Calu3 (cell line): Measurements from ENCODE around the gene XG. TPM values are rescaled to one million over a fixed set of nuclear protein-coding genes. Genes with fewer than 3 reads are reported as not detected.
"Not testable (repeated sequence)": the region's sequence is repeated elsewhere in the genome, so short reads cannot be mapped to it uniquely, and the experiment has no call there.

Experiments used
- Bru-seq: library from RNA; stranded (reverse); fragments of 400-500 nt; gene quantifications from one replicate; lab custom pipeline; 2021; lab: Mats Ljungman, UMichigan
- BruChase-seq, 2 experiments: library from RNA; stranded (reverse); fragments of 400-500 nt; gene quantifications; one replicate each; lab custom pipeline; 2021; lab: Mats Ljungman, UMichigan
- BruUV-seq: library from RNA; stranded (reverse); fragments of 400-500 nt; replicated peaks from 2 replicates; lab custom pipeline; 2021; lab: Mats Ljungman, UMichigan
- CTCF ChIA-PET: fragments of 300-600 bp; sonication (Branson Sonifier 250); formaldehyde crosslinking; loops from one replicate; lab custom pipeline; 2022; ENCODE audit warnings: antibody characterized with exemption; lab: Charles Lee
- DNase-seq: peaks from one replicate; pipeline ENCODE4 v3.0.0; 2022
- H3K27ac Mint-ChIP-seq: one replicate; pipeline ENCODE4 v1.8.0; 2022; ENCODE audit warnings: mixed read lengths; ENCODE audit not compliant: unreplicated experiment
- H3K27me3 Mint-ChIP-seq: one replicate; pipeline ENCODE4 v1.8.0; 2022; ENCODE audit warnings: mixed read lengths; ENCODE audit not compliant: unreplicated experiment
- H3K36me3 Mint-ChIP-seq: one replicate; pipeline ENCODE4 v1.8.0; 2022; ENCODE audit warnings: mild to moderate bottlenecking, moderate library complexity, mixed read lengths; ENCODE audit not compliant: insufficient read depth, unreplicated experiment
- H3K4me1 Mint-ChIP-seq: one replicate; pipeline ENCODE4 v1.8.0; 2022; ENCODE audit warnings: mild to moderate bottlenecking, low read depth, mixed read lengths; ENCODE audit not compliant: unreplicated experiment
- H3K4me3 Mint-ChIP-seq: one replicate; pipeline ENCODE4 v1.8.0; 2022; ENCODE audit warnings: mild to moderate bottlenecking, low read depth, moderate library complexity, mixed read lengths; ENCODE audit not compliant: unreplicated experiment
- H3K9me3 Mint-ChIP-seq: one replicate; pipeline ENCODE4 v1.8.0; 2022; ENCODE audit warnings: low read depth, mixed read lengths; ENCODE audit not compliant: unreplicated experiment
- CTCF ChIP-seq: fragments of 200-600 bp; IDR thresholded peaks from one replicate; pipeline ENCODE4 v1.8.0; 2022; ENCODE audit warnings: antibody characterized with exemption; ENCODE audit not compliant: unreplicated experiment
- intact Hi-C: fragments of 100-400 bp; cut with micrococcal nuclease; formaldehyde crosslinking; loops from one replicate; pipeline ENCODE4 v1.10.0; 2022; ENCODE audit not compliant: unreplicated experiment
- long read RNA-seq: library from polyadenylated mRNA; stranded (forward); transcript quantifications from one replicate; pipeline ENCODE4 v2.0.0, GENCODE V29; 2022
- total RNA-seq: library from RNA; stranded (reverse); gene quantifications from 2 replicates; pipeline ENCODE4 v1.2.3, GENCODE V29; 2022

Gene XG, protein sequence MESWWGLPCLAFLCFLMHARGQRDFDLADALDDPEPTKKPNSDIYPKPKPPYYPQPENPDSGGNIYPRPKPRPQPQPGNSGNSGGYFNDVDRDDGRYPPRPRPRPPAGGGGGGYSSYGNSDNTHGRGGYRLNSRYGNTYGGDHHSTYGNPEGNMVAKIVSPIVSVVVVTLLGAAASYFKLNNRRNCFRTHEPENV
- total RNA-seq (not detected in 2 replicates), Bru-seq, nascent RNA (percentile 9 among the genes with signal in this experiment), BruChase-seq, experiment 1, labeled RNA remaining after a 6-hour chase (percentile 12 among the genes with signal in this experiment), BruChase-seq, experiment 2, labeled RNA remaining after a 2-hour chase (percentile 12 among the genes with signal in this experiment)
- long read RNA-seq = 0 reads

GRCh38 chrX:2751874-2752300 lies at the start of gene XG:
TSS of gene XG (plus strand) at chrX:2752040. CDS start at chrX:2752275, 235 bp downstream.
- H3K9me3 Mint-ChIP-seq, DNase-seq, H3K36me3 Mint-ChIP-seq, H3K4me1 Mint-ChIP-seq, H3K27ac Mint-ChIP-seq, H3K27me3 Mint-ChIP-seq, intact Hi-C loops, CTCF ChIA-PET, H3K4me3 Mint-ChIP-seq, BruUV-seq: not testable (repeated sequence)

GRCh38 chrX:2703991-2704369 lies 47.9 kb upstream of the XG start:
- no peak for DNase-seq
- Mint-ChIP-seq H3K4me1 (peaks cover 12% of the 10 kb centered on the region), H3K9me3 (peaks cover 3% of the 10 kb centered on the region), H3K4me3 (no peak overlapping the region), H3K27me3 (no peaks in the 10 kb centered on the region), H3K27ac (no peak overlapping the region), H3K36me3 (no peaks in the 10 kb centered on the region)
- CTCF ChIA-PET = no interaction called here
- no peak for TF ChIP-seq CTCF
- BruUV-seq = no TSS peak
- intact Hi-C loops = no loop called here

DNA sequence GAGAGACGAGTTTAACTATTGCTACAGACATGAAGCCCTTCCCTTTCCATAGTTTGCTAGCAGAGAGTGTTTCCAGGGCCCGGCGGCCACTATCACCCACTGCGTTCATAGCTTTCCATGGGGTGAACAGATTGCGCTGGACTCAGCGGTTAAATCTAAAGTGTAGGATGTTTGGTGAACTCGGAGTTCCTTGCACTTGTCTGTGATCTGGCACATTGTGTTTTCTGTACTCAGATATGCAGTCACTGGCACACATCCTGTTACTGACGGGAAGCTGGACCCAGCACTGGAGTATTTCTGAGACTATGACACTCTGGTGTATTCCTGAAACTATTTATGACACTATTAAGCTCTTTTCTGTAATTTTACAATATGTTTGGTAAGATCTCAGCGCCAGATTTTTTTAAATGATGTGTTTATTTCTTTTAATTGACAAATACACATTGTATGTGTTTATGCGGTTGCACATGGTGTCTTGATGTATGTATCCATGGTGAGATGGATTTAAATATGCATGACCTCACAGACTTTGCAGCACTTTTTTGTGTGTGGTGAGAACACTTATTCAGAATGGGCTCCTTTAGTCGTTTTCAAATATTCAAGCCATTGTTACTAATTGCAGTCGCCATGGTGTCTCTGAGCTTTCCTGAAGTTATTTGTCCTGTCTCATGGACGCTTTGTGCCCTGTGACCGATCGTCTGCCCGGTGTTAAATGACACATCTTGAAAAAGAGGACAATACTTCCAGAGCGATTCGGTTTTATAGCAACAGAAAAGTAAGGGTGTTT lies 46.6 kb upstream of the XG start:
- H3K27ac Mint-ChIP-seq = no peak overlapping the region
- no TSS peak for BruUV-seq
- no peak for TF ChIP-seq CTCF
- no peaks in the 10 kb centered on the region for H3K27me3 Mint-ChIP-seq
- DNase-seq = no peak
- intact Hi-C loops = no loop called here
- H3K36me3 Mint-ChIP-seq = no peaks in the 10 kb centered on the region
- peaks cover 14% of the 10 kb centered on the region for H3K4me1 Mint-ChIP-seq
- H3K4me3 Mint-ChIP-seq = no peak overlapping the region
- CTCF ChIA-PET = no interaction called here
- H3K9me3 Mint-ChIP-seq = peaks cover 3% of the 10 kb centered on the region

GRCh38 chrX:2707334-2707760 lies 44.5 kb upstream of the XG start:
- Mint-ChIP-seq H3K27me3 (no peaks in the 10 kb centered on the region), H3K4me3 (no peak overlapping the region), H3K9me3 (no peaks in the 10 kb centered on the region), H3K27ac (no peak overlapping the region), H3K36me3 (no peaks in the 10 kb centered on the region), H3K4me1 (peaks cover 12% of the 10 kb centered on the region)
- CTCF ChIA-PET = no interaction called here
- no peak for TF ChIP-seq CTCF
- intact Hi-C loops = no loop called here
- DNase-seq = no peak
- BruUV-seq = no TSS peak
